ENCODE data around the gene SNCA.

The SNCA gene

DNA sequence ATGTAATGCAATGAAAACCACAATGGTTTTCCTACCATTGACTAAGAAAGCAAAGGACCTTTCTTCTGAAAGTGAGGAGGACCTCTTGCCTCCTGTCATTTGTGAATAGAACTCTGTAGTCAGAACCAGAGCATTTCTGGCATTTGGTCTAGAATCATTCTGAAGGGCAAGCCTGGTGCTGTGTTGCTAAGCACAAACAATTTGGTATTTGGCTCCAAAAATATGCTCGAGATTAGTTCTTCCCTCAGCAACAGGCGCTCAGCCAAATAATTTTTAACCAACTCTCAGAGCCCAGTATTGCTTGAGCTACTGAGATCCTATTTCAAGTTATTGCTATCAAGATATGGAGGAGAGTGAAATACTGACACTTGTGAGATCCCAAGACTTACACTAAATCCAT lies 71.0 kb downstream of the SNCA start:
- in situ Hi-C loops (cut with HindIII; ENCODE audit: low pct_ligation_motif_present, low pct_unique_long_range_greater_than_20kb, low sequenced_read_pairs) = no loop called here
- peak; percentile 2 for DNase-seq

DNA sequence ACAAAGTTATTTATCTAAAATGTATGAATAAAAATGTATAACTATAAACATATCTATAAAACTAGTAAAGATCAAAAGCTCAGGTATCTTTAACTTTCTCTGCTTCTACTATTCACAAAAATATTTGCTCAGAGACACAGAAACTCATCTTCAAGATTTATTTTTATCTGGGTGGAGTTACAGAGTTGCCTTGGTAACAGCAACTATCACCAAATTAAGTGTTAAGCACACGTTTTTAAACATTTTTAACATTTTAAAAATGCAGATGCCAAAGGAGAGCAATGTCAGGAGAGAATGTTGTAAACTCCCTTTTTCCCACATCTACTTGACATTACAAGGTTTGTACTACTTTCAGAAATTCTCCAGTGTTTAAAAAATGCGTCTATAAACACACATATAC lies 71.4 kb downstream of the SNCA start:
- in situ Hi-C loops (cut with HindIII; ENCODE audit: low pct_ligation_motif_present, low pct_unique_long_range_greater_than_20kb, low sequenced_read_pairs) = no loop called here

DNA sequence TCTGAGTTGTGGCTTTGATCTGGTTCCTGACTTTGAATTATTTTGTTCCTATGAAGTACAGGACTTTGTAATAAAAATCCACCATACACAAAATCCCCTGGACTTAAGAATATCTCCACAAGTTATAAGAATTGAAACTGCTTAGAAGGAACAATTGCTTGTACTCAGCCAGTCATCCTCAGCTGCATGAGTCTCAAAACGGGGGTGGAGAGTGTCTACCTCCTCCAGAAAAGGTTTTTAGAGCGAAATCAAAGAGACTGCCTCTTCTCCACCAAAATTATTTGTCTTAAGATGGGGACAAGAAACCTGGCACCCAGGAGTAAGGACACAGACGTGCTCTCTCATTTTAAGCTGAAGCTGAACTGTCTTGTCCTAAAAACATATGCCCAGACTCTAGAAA lies 74.7 kb downstream of the SNCA start:
- in situ Hi-C loops (cut with HindIII; ENCODE audit: low pct_ligation_motif_present, low pct_unique_long_range_greater_than_20kb, low sequenced_read_pairs) = no loop called here

More for the DNA sequence above, 71.4 kb downstream of the SNCA start:
- no peak for DNase-seq

DNA sequence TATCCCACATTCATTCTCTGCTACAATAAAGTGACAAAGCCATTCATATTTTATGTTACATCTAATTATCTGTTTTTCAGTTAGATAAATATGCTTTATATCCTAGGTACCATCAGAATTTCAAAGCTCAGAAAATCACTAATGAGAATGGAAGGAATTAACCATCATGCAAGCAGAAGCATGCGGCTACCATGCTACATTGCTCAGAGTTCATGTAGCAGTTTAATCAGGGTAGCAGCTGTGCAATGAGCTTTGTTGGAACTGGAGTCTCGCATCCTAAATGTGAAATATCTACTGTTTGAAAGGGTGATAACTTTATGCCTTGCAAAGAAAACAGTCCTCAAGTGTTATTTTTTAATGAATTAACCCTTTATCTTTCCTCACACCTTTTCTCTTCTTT lies 77.5 kb downstream of the SNCA start:
- no peak for DNase-seq
- in situ Hi-C loops (cut with HindIII; ENCODE audit: low pct_ligation_motif_present, low pct_unique_long_range_greater_than_20kb, low sequenced_read_pairs) = no loop called here

More for the DNA sequence above, 74.7 kb downstream of the SNCA start:
- no peak for DNase-seq

DNA sequence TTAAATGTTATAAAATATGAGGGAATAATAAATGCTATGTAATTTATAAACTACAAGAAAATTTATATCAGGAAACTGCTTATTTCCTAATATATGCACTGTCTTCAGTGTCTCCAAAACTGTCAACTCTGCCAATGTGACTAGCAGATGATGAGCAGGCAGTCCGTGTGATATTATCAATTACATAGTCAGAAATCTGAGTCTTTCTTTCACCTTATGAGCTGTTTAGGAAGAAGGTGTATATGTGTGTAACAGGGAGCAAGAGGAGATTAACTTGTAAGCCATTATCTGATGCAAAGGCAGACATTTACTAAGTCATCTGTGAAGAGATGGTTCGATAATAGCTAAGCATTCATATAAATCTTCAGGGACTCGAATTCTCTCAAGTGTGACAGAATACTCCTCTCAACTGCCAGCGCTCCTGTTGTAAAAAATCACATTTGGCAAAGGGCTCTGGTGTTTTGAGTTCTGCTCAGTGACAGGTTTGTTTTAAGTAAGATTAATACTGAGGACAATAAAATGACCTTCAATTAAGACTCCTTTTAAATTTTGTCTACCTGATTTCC lies 79.7 kb downstream of the SNCA start:
- no peak for DNase-seq

DNA sequence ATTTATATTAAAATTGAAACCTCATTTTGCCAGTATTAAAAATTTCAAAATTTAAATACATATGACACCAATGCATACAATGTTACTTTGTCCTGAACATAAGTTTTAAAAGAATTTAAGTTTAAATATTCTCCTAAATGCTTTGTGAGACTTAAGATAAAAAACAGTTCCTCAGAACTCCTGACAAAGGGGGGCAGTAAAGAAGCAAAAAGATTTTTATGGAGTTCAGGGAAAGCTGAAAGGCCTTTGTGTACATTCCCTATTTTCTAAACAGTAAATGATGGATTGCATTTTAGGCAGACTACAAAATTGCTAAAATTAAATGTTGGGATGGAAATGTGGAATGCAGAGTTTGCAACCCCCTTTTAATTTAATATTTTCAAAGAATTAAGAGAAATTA lies 81.7 kb downstream of the SNCA start:
- in situ Hi-C loops (cut with HindIII; ENCODE audit: low pct_ligation_motif_present, low pct_unique_long_range_greater_than_20kb, low sequenced_read_pairs) = no loop called here
- peak; percentile 28 for DNase-seq

More for the DNA sequence above, 79.7 kb downstream of the SNCA start:
- in situ Hi-C loops (cut with HindIII; ENCODE audit: low pct_ligation_motif_present, low pct_unique_long_range_greater_than_20kb, low sequenced_read_pairs) = no loop called here

DNA sequence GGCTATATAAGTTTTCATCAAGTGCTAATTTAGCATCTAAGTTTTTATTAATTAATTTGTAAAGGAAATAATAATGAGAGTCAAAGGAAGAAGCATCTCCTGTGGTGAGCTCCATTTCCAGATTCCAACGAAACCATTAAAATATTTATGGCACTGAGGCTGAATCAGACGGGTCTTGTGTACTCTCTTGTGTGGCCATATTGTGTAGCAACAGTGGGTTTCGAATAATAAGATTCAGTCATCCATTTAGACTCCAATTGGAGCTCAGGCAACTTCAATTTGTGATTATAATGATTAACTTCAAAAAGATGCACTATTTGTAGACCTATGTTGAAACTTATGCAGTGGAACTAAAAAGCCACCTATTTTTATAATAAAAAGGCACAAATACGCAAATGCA lies 82.4 kb downstream of the SNCA start:
- in situ Hi-C loops (cut with HindIII; ENCODE audit: low pct_ligation_motif_present, low pct_unique_long_range_greater_than_20kb, low sequenced_read_pairs) = no loop called here
- no peak for DNase-seq

DNA sequence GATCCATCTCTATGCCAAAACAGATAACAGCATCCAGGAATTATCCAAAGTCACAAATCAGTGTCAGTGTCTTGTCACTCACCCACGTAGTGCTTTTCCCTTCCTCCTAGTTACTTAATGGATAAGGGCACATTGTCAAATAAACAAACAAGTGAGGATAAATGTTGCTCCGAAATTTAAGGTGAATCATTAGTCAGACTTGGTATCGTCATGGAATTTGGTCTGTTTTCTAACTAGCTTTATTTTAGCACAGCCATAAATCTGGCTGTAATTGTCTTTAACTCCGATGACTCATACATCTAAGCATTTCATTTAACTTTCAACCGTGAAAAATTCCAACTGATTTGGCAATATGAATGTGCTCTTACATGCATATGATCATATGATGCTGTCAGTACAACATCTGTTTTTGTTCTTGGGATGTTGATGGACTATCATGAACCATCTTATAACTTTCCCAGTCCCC lies 83.3 kb downstream of the SNCA start:
- in situ Hi-C loops (cut with HindIII; ENCODE audit: low pct_ligation_motif_present, low pct_unique_long_range_greater_than_20kb, low sequenced_read_pairs) = no loop called here
- DNase-seq = peak; percentile 76

DNA sequence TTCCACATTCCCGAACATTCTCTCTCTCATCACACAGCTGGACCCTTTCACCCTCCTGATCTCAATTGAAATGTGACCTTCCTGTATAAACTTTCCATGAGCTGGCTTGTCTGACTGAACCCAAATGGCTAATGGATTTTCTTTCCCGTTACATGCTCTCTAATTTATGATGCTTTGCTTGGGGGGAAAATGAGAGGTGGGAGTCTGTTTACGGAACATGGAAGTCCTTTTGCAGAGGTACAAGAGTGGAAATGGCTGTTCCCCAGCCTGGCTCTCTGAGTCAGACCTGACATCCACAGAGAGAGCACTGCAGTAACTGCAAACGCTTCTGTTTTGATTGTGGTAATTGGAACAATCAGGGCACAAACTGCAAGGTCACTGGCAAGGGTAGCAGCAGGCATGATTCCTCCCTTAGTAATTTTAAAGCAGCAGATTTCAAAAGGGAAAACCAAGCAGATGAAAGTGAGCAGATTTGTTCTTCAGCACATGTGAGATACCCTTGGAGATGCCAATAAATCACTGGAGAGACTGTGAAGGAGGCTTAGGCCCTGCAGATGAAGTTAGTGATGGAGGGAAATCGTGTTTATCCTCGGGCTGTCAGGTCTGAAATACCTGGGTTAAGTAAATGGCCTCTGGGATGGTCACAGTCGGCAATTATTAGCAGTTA lies 83.9 kb downstream of the SNCA start:
- DNase-seq = peak; percentile 2
- in situ Hi-C loops (cut with HindIII; ENCODE audit: low pct_ligation_motif_present, low pct_unique_long_range_greater_than_20kb, low sequenced_read_pairs) = no loop called here

DNA sequence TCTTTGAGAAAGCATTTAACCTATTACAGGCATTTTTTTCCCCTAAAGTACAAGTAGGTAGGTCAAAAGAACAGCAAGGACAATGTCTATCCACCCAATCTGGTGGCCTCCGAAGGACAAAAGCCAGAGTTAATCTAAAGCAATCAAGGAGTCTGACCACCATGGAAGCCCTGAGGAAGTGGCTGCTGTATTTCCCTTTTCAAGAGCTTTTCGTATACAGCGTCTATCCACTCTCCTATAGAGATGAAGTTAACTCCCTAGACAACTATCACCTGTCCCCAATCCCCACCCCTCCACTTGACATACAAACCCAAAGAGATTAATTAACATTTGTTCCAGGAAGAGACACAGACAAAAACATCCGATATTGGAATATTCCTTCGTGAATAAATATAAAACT lies 85.5 kb downstream of the SNCA start:
- in situ Hi-C loops (cut with HindIII; ENCODE audit: low pct_ligation_motif_present, low pct_unique_long_range_greater_than_20kb, low sequenced_read_pairs) = no loop called here
- DNase-seq = no peak

DNA sequence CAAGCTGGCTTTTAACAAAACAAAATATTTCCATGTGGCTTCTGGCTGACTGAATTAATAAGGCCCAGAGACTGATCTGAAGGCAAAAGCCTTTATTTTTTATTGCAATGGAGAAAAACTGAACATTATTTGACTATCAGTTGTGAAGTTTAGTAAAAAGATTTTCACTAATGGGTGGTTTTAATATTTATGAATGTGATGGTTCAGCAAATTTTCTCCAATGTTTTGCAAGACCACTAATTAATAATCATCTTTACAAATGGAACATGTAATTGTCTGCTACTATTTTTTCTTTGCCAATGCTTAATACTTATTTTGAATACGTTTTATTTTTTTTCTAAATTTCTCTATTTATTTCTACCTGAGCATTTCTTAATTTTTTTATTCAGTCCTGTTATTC lies 90.6 kb downstream of the SNCA start:
- DNase-seq = no peak
- in situ Hi-C loops (cut with HindIII; ENCODE audit: low pct_ligation_motif_present, low pct_unique_long_range_greater_than_20kb, low sequenced_read_pairs) = no loop called here

DNA sequence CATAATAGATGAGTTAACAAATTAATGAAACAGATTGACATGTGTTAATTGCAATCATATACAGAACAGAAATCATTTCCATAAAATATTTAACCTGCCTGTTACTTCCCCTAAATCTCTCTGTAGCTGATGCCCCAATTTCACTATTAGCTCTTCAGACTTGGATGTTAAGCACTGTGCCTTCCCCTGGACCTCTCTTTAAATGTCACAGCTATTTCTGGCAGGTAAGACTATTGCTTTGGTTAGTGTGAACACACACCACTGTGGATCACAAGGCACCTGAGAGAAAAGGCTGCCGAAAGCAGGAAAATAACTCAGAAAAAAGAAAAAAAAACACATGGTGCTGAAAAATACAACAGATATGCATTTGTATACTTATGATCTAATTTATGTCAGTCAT lies 91.3 kb downstream of the SNCA start:
- in situ Hi-C loops (cut with HindIII; ENCODE audit: low pct_ligation_motif_present, low pct_unique_long_range_greater_than_20kb, low sequenced_read_pairs) = no loop called here
- no peak for DNase-seq

DNA sequence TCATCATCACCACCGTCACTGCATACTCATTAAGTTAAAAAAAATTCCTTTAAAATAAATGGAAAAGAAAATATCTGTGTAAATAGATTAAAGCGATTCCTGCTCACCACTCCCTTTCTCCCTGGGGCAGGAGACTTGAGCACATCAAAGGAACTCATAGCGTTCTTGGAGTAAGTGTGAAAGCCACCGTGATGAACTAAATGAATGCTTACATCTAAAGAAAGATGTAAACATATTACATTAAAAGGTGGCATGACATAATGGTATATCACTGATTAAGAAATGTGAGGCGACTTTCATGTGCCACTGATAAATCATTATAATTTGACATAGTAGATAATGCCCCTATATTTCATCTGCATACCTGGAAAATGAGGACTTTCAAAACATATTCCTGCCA lies 92.0 kb downstream of the SNCA start:
- no peak for DNase-seq
- in situ Hi-C loops (cut with HindIII; ENCODE audit: low pct_ligation_motif_present, low pct_unique_long_range_greater_than_20kb, low sequenced_read_pairs) = no loop called here

DNA sequence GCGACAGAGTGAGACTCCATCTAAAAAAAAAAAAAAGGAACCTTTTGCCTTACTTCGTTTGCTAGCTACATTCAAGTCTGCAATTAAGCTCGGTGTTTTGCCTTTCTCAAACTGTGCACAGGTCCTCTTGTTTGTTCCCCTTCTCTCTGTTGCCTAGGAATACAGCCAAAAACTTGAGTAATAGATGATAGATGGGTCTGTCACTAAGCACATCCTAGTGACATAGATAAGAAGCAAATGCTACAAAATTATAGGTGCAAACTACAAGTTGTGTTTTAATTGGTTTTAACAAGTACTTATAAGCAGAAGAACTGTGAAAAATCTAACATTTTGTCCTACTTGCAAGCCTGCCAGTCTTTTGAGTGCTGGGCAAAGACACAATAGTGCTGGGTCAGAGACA lies 95.2 kb downstream of the SNCA start:
- DNase-seq = no peak
- in situ Hi-C loops (cut with HindIII; ENCODE audit: low pct_ligation_motif_present, low pct_unique_long_range_greater_than_20kb, low sequenced_read_pairs) = no loop called here

DNA sequence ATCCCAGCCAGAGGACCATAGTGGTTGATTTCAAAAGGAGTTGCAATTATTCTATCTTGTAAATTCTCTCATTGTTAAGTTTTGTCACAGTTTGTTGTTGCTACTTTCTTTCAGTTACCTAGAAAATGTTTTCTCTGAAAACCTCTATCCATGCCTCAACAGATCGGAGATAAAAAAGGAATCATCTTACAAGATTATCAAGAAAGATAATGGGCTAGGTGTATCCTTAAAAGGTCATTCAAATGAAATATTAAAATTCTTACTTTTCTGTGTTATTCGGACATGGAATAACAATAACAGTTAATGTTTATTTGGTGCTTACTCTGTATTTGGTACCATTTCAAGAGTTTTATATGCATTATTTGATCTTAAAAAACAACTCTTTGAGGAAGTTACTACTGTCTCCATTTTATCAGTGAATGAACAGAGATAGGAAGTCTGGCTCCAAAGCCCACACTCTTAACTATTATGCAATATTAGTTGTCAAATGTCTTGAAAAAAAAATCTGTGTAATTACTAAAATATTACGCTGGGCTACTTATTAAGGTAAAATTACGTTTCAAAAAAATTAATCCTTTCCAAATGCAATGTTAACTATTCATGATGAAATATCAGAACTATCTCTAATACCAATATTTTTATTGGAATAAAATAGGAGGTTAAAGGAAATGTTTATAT lies 97.5 kb downstream of the SNCA start:
- no peak for DNase-seq
- in situ Hi-C loops (cut with HindIII; ENCODE audit: low pct_ligation_motif_present, low pct_unique_long_range_greater_than_20kb, low sequenced_read_pairs) = no loop called here

DNA sequence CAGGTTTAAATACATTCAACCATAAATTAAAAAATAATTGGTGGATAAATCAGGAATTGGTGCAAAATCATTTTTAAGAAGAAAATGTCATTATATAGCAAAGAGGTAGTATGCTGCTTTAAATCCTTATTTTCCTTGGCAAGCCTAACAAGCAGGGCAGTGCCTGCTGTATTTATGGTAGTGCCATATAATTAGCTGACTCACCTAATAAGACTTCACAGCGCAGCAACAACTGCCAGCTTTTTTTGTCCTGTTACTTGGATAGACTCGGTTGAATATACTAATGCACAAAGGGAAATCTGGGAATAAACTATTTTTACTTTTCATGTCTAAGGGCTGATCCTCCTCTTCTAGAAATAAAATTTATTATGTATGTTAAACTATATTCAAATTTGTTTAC lies 99.1 kb downstream of the SNCA start:
- in situ Hi-C loops (cut with HindIII; ENCODE audit: low pct_ligation_motif_present, low pct_unique_long_range_greater_than_20kb, low sequenced_read_pairs) = no loop called here
- DNase-seq = no peak

DNA sequence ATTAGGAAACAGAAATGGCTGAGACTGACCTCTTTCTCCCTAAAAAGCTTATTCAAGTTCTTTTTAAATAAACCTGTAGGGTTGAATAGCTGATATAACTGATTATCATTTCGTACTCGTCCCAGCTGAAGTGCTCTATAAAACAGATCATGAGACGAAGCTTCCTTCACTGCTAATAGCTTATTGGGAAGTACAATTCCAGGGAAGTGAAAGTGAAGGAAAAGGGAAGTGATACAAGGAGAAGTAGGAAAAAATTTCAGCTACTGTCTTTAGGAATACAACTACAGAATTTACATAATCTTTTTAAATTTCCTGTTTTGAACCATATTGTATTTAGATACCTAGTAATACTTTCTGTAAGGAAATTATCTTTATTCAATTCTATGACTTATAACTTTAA lies 103.0 kb downstream of the SNCA start:
- in situ Hi-C loops (cut with HindIII; ENCODE audit: low pct_ligation_motif_present, low pct_unique_long_range_greater_than_20kb, low sequenced_read_pairs) = no loop called here
- no peak for DNase-seq

DNA sequence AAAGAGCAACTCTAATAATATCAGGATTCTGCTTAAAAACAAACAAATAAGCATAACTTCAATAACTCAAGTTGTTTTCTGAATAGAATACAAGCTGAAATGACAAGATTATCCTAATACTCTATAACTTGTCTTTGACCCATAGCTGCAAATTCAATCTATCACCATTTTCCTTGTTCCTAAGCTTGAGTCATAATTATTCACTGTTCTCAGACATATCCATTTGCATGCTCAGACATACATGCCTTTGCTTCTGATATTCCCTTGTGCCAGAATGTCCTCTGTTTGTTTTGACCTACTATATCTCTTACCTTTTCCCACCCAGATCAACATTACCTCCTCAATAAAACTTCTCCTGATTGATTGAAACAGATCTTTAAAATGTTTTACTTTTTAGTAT lies 109.7 kb downstream of the SNCA start:
- DNase-seq = no peak
- in situ Hi-C loops (cut with HindIII; ENCODE audit: low pct_ligation_motif_present, low pct_unique_long_range_greater_than_20kb, low sequenced_read_pairs) = no loop called here

DNA sequence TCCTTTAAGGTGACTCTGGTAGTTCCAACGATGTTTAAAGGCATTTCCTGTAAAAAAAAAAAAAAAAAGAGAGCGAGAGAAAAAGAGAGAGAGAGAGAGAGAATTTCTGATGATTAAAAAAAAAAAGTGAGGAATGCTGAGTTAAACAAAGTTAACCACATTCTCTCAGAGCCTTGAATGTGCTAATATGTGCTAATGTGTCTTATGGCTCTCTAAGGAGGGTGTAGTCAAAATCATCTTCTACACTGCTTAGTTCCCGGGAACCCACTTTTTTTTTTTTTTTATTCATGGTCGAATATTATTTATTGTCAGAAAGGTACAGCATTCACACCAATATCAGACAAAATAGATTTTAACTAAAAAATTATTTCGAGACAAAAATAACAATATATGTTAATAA lies 111.7 kb downstream of the SNCA start:
- DNase-seq = no peak
- in situ Hi-C loops (cut with HindIII; ENCODE audit: low pct_ligation_motif_present, low pct_unique_long_range_greater_than_20kb, low sequenced_read_pairs) = no loop called here

DNA sequence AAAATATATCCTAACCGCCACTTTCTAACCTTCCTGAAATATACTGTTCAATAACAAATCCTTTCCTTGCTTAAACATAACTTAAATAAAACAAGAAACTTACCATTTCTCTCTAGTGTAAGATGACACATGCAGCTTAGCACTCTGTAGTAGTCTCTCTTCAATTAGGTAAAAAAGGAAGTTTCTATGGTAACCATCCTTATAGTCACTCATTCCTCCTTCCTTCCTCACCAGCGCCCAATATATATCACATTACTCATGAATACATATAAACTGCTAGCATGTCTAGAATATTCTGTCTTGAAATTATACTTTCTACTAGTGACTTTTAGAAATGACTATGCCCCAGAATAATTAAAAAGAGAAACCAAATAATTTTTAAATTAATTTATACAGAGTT lies 112.2 kb downstream of the SNCA start:
- no peak for DNase-seq

More for the DNA sequence above, 112.2 kb downstream of the SNCA start:
- in situ Hi-C loops (cut with HindIII; ENCODE audit: low pct_ligation_motif_present, low pct_unique_long_range_greater_than_20kb, low sequenced_read_pairs) = no loop called here

All from ACHN (cell line).